ENCODE measurements around the gene UBC. TPM values are rescaled to one million over a fixed set of nuclear protein-coding genes. Genes with fewer than 3 reads are reported as not detected.

Gene UBC
- total and polyA plus RNA-seq, 2 donors (not counting 1 experiment from before 2014, with no cell fraction given): 953 to 4,477 TPM

GRCh38 chr12:124861898-124862676 is 52.4 kb downstream of the UBC start:
- peaks cover 8% of the 10 kb centered on the region for H3K79me2 ChIP-seq (ENCODE audit: control insufficient read depth, insufficient read depth, low read length)
- no peak for DNase-seq
- no peak for TF ChIP-seq CTCF (IDR thresholded peaks at IDR 0.05)
- no peak for TF ChIP-seq EZH2 (IDR thresholded peaks at IDR 0.05; ENCODE audit: borderline replicate concordance, insufficient read depth, low read depth, low read length, poor library complexity, severe bottlenecking)
- WGBS (ENCODE audit: insufficient coverage): 48% methylated on average over 7 of the region's 8 CpGs
- peak overlapping the region; percentile 97 for H3K4me2 ChIP-seq (replicated peaks; ENCODE audit: low read depth, low read length, poor library complexity, severe bottlenecking)
- H2AFZ ChIP-seq (ENCODE audit: insufficient read depth, low read depth, low read length, poor library complexity, severe bottlenecking): no peak overlapping the region
- no peaks in the 10 kb centered on the region for H3K9me3 Mint-ChIP-seq (ENCODE audit: insufficient read depth)
- peak overlapping the region; percentile 70 for H3K27ac Mint-ChIP-seq
- no peak overlapping the region for H3K9ac ChIP-seq (ENCODE audit: low read length)
- peaks cover 15 to 27% of the 10 kb centered on the region in 2 donors for H3K4me1 ChIP-seq (ENCODE audit: control insufficient read depth in 2 of 2, insufficient read depth in 2 of 2, low read length in 2 of 2)
- ChIA-PET CTCF (interaction anchor here (0.8 to 1.4 kb wide), 6 partner anchors 16 to 78 kb away, joined by 3 to 7 read pairs (median 4); no protein-coding TSS in a partner anchor), POLR2A (interaction anchor here (0.7 kb wide), 1 partner anchor 52 kb away, joined by 4 read pairs; the partner anchor contains the start of gene UBC)
- no peak overlapping the region for H3K4me3 ChIP-seq (ENCODE audit: control extremely low read depth in 1 of 5, extremely low read depth in 1 of 5, insufficient read depth in 1 of 5, low read depth in 2 of 5, low read length in 4 of 5)
- no peaks in the 10 kb centered on the region for H3K36me3 ChIP-seq (replicated peaks in 1 of 2; ENCODE audit: control extremely low read depth in 1 of 2, control insufficient read depth in 1 of 2, extremely low read depth in 1 of 2, insufficient read depth in 2 of 2, low read length in 1 of 2)
- H3K27me3 ChIP-seq (replicated peaks in 1 of 4; ENCODE audit: control extremely low read depth in 1 of 4, control insufficient read depth in 3 of 4, insufficient read depth in 4 of 4, low read length in 3 of 4): no peaks in the 10 kb centered on the region
- ATAC-seq (ENCODE audit: low read depth): no peak
- H4K20me1 ChIP-seq (ENCODE audit: control insufficient read depth, insufficient read depth, low read length, poor library complexity, severe bottlenecking): no peaks in the 10 kb centered on the region
- no peak overlapping the region for H3K27ac ChIP-seq (ENCODE audit: low read length in 2 of 2)
- intact Hi-C loops (cut with micrococcal nuclease): loop anchor here (2.0 to 5.0 kb wide), 4 partner anchors 37 to 470 kb away; partner anchors contain the start of genes AACS and BRI3BP
- peaks cover 41% of the 10 kb centered on the region for H3K4me1 Mint-ChIP-seq
- H3K27me3 Mint-ChIP-seq: no peaks in the 10 kb centered on the region
- no peaks in the 10 kb centered on the region for H3K9me3 ChIP-seq (ENCODE audit: control extremely low read depth in 1 of 3, control insufficient read depth in 2 of 3, insufficient read depth in 1 of 3, low read length in 2 of 3)
- H3K4me3 Mint-ChIP-seq: peak overlapping the region; percentile 87

Small RNA genes lying within 50 kb of the gene (small RNA-seq; reads per million reads assigned to genes)
- gene MIR5188 (ENCODE audit: insufficient read length, low read depth, low replicate concordance): not detected
- not detected for gene RNU6-927P (ENCODE audit: insufficient read length, low read depth, low replicate concordance)

Other genes starting within 250 kb of the UBC start
- 25.8 and 26.8 TPM in 2 replicates for gene SCARB1, start 50.8 kb downstream of the UBC start, total RNA-seq
- gene SCARB1, start 50.8 kb downstream of the UBC start, polyA plus RNA-seq: 30.0 and 30.7 TPM in 2 replicates
- 33.1 and 37.8 TPM in 2 replicates for gene DHX37, start 74.5 kb upstream of the UBC start, total RNA-seq
- 25.0 and 29.9 TPM in 2 replicates for gene DHX37, start 74.5 kb upstream of the UBC start, polyA plus RNA-seq
- 14.3 and 15.0 TPM in 2 replicates for gene BRI3BP, start 79.0 kb upstream of the UBC start, total RNA-seq
- gene BRI3BP, start 79.0 kb upstream of the UBC start, polyA plus RNA-seq: 5.2 and 6.8 TPM in 2 replicates
- gene AACS, start 150.8 kb upstream of the UBC start, total RNA-seq: 20.8 and 27.5 TPM in 2 replicates
- gene AACS, start 150.8 kb upstream of the UBC start, polyA plus RNA-seq: 6.1 and 6.8 TPM in 2 replicates